Ascending aorta (tissue), 2 donors: Measurements from ENCODE around the gene STARD6. TPM values are rescaled to one million over a fixed set of nuclear protein-coding genes. Genes with fewer than 3 reads are reported as not detected.

Experiments used
- DNase-seq, 2 donors: peaks; one replicate each; pipeline ENCODE4 v3.0.0-alpha.2; 2019; ENCODE audit warnings: low spot score in 2 of 2
- H3K27ac ChIP-seq, 2 donors: fragments of 200-600 bp; sonication (generic); one replicate each; pipeline ENCODE4 v1.5.1; 2016 to 2017; ENCODE audit warnings: mild to moderate bottlenecking in 1 of 2
- H3K27me3 ChIP-seq: fragments of 200-600 bp; sonication (generic); one replicate; pipeline ENCODE4 v1.5.1; 2017
- H3K36me3 ChIP-seq, 2 donors: fragments of 200-600 bp; sonication (generic); one replicate each; pipeline ENCODE4 v1.5.1; 2016
- H3K4me1 ChIP-seq, 2 donors: fragments of 200-600 bp; sonication (generic); one replicate each; pipeline ENCODE4 v1.5.1; 2016 to 2017; ENCODE audit warnings: mild to moderate bottlenecking in 1 of 2
- H3K4me3 ChIP-seq, 2 donors: fragments of 200-600 bp; sonication (generic); one replicate each; pipeline ENCODE4 v1.5.1; 2016 to 2017; ENCODE audit warnings: mild to moderate bottlenecking in 1 of 2
- H3K9me3 ChIP-seq, 2 donors: fragments of 200-600 bp; sonication (generic); one replicate each; pipeline ENCODE4 v1.5.1; 2016
- CTCF ChIP-seq, 3 experiments: fragments of 200-600 bp in 2 of 3; fragments of 450-650 bp in 1 of 3; sonication (generic) in 2 of 3; IDR thresholded peaks; one replicate each; pipeline ENCODE4 v1.5.1; 2016 to 2019; ENCODE audit warnings: antibody characterized with exemption in 3 of 3, mild to moderate bottlenecking in 1 of 3, moderate library complexity in 1 of 3
- intact Hi-C: fragments of 100-400 bp; cut with DNase I; formaldehyde crosslinking; loops from one replicate; pipeline ENCODE4 v1.15.1; 2023
- total RNA-seq: library from RNA; depleted of rRNA; stranded (reverse); fragments of >200 nt; gene quantifications from one replicate; pipeline ENCODE4 v1.1.0, GENCODE V29; 2016

STARD6 gene
- total RNA-seq: not detected

GRCh38 chr18:54357660-54358494 is at the start of gene STARD6, which contains the start of gene C18orf54:
Gene STARD6, minus strand, starts transcription at chr18:54357858. Its CDS starts 3,285 bp downstream, at chr18:54354573.
Gene C18orf54, plus strand, starts transcription at chr18:54357906. Its CDS starts 2,667 bp downstream, at chr18:54360573.
- DNase-seq: peak; percentile 45 to 91
- H3K9me3 ChIP-seq: no peaks in the 10 kb centered on the region
- no peaks in the 10 kb centered on the region for H3K36me3 ChIP-seq
- H3K27ac ChIP-seq: peak within 1 kb of the TSS; percentile 19 to 33
- H3K4me1 ChIP-seq: no peaks in the 10 kb centered on the region
- TF ChIP-seq CTCF (IDR thresholded peaks at IDR 0.05): peak in 1 of 3 experiments; percentile 23
- H3K27me3 ChIP-seq: no peaks in the 10 kb centered on the region
- intact Hi-C loops: loop anchor here (1.0 to 5.0 kb wide), 2 partner anchors 89 to 136 kb away; partner anchors contain the start of genes MBD2 and POLI
- H3K4me3 ChIP-seq: peak within 1 kb of the TSS; percentile 77 to 88

DNA sequence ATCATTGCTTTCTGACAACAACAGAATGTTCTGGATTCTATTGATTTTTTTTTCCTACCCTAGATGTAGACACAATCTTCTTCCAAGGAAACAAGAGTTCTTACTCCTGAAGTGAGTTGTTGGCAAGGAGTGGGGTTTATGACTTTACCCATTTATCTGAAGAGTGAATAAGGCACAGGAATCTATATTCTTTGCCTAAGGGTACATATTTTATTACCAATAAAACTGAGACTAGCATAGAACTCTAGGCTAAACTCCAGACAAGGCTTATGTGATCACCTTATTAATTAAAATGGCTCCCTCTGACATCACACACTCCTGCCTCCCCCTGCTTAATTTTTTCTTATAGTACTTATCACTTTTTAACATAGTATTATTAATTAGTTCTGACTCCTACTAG is 47.6 kb upstream of the STARD6 start:
- Histone ChIP-seq H3K27me3 (no peaks in the 10 kb centered on the region), H3K9me3 (no peaks in the 10 kb centered on the region), H3K27ac (no peak overlapping the region), H3K4me1 (no peaks in the 10 kb centered on the region), H3K36me3 (no peaks in the 10 kb centered on the region), H3K4me3 (no peak overlapping the region)
- TF ChIP-seq CTCF (IDR thresholded peaks at IDR 0.05): no peak
- DNase-seq: no peak
- intact Hi-C loops: no loop called here

DNA sequence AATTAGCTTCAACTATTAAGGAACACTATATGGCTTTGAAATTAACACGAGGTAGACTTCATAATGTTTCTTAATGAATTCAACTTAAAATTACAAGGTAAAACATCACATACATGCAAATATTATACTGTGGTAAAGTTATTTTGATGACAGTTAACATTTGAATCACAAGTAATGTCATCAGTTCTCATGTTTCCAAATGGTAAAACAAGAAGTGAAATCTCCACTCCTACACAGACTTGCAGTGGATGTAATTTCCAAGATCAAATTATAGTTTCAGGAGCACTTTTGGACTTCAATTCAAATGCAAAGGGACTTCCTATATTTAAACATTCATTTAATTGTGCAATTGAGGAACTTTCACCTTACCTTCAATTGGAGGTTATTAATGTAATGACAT is 39.1 kb upstream of the STARD6 start:
- no peaks in the 10 kb centered on the region for H3K36me3 ChIP-seq
- H3K9me3 ChIP-seq: no peaks in the 10 kb centered on the region
- H3K4me3 ChIP-seq: no peak overlapping the region
- no peaks in the 10 kb centered on the region for H3K4me1 ChIP-seq
- no peak for DNase-seq
- intact Hi-C loops: no loop called here
- TF ChIP-seq CTCF (IDR thresholded peaks at IDR 0.05): no peak
- no peak overlapping the region for H3K27ac ChIP-seq
- no peaks in the 10 kb centered on the region for H3K27me3 ChIP-seq

DNA sequence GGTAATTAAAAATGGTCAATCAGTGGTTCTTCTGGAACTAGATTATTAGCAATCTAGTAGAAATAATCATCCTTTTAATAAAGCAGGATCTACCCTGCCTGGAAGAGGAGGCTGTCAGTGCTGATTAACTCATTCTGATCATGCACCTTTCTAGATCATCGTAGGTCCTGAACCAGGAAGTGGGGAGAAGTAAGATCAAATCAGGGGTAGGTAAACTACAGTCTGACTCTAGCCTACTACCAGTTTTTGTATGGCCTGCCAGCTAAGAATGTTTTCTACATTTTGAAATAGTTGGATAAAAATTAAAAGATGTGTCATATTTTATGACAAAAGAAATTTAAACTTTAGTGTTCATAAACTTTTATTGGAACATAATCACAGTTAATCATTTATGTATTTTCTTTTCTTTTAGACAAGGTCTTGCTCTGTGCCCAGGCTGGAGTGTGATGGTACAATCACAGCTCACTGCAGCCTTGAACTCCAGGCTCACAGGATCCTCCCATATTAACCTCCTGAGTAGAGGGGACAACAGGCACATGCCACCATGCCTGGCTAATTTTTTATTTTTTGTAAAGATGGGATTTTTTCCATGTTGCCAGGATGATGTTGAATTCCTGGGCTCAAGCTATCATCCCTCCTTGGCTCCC is 36.1 kb upstream of the STARD6 start:
- no peak for TF ChIP-seq CTCF (IDR thresholded peaks at IDR 0.05)
- no peaks in the 10 kb centered on the region for H3K9me3 ChIP-seq
- no peak overlapping the region for H3K27ac ChIP-seq
- no peak for DNase-seq
- no peaks in the 10 kb centered on the region for H3K27me3 ChIP-seq
- no peaks in the 10 kb centered on the region for H3K4me1 ChIP-seq
- intact Hi-C loops: no loop called here
- no peak overlapping the region for H3K4me3 ChIP-seq
- no peaks in the 10 kb centered on the region for H3K36me3 ChIP-seq

- intact Hi-C loops: no loop called here
- Histone ChIP-seq H3K4me3 (no peak overlapping the region), H3K27me3 (no peaks in the 10 kb centered on the region), H3K27ac (no peak overlapping the region), H3K36me3 (no peaks in the 10 kb centered on the region), H3K9me3 (no peaks in the 10 kb centered on the region), H3K4me1 (no peaks in the 10 kb centered on the region)
- peak in 2 of 3 experiments; percentile 56 to 62 for TF ChIP-seq CTCF (IDR thresholded peaks at IDR 0.05)
- DNase-seq: no peak
Measured at GRCh38 chr18:54392543-54393023, 34.9 kb upstream of the STARD6 start.
